LNCAP (cell line): ENCODE measurements around the gene PRDM1.

Source experiments
- CTCF ChIP-seq: fragments of 450-650 bp; IDR thresholded peaks from 2 replicates; pipeline ENCODE4 v1.5.1; 2017; ENCODE audit warnings: mild to moderate bottlenecking

Gene PRDM1

GRCh38 chr6:106158816-106159215 lies 72.7 kb downstream of the PRDM1 start:
- TF ChIP-seq CTCF, result no peak
